Fibroblast of mammary gland (primary cell): Measurements from ENCODE around the gene GPATCH11.

ENCODE experiments used
- DNase-seq: peaks from one replicate; pipeline ENCODE4 v3.0.0-alpha.2; 2010; ENCODE audit warnings: low read depth
- H3K4me3 ChIP-seq: 2 replicates; pipeline ENCODE4 v1.5.1; 2011; ENCODE audit warnings: low read depth, mild to moderate bottlenecking, low read length, moderate library complexity; ENCODE audit not compliant: control insufficient read depth
- CTCF ChIP-seq: conservative IDR thresholded peaks from 2 replicates; pipeline ENCODE4 v1.5.1; 2011; ENCODE audit warnings: low read depth, low read length, inconsistent platforms; ENCODE audit not compliant: control insufficient read depth, insufficient read depth

The GPATCH11 gene

GRCh38 chr2:37104178-37104577 lies 19.9 kb downstream of the GPATCH11 start:
- no peak for TF ChIP-seq CTCF

GRCh38 chr2:37105150-37105549 lies 20.8 kb downstream of the GPATCH11 start:
- no peak for TF ChIP-seq CTCF
- DNase-seq = no peak
- no peak overlapping the region for H3K4me3 ChIP-seq

More at GRCh38 chr2:37104178-37104577, 19.9 kb downstream of the GPATCH11 start:
- no peak overlapping the region for H3K4me3 ChIP-seq
- DNase-seq = no peak

GRCh38 chr2:37109523-37109922 lies 25.2 kb downstream of the GPATCH11 start:
- no peak for TF ChIP-seq CTCF
- DNase-seq = no peak
- no peak overlapping the region for H3K4me3 ChIP-seq

GRCh38 chr2:37110306-37111212 lies 26.2 kb downstream of the GPATCH11 start:
- no peak for DNase-seq
- no peak overlapping the region for H3K4me3 ChIP-seq
- no peak for TF ChIP-seq CTCF

- no peak for TF ChIP-seq CTCF
- no peak for DNase-seq
- no peak overlapping the region for H3K4me3 ChIP-seq
Measured at GRCh38 chr2:37111958-37112357, 27.6 kb downstream of the GPATCH11 start.

- no peak overlapping the region for H3K4me3 ChIP-seq
- TF ChIP-seq CTCF = no peak
- no peak for DNase-seq
Measured at GRCh38 chr2:37117566-37117965, 33.2 kb downstream of the GPATCH11 start.
